Panc1 (cell line): Measurements from ENCODE around the gene RPAP2. TPM values are rescaled to one million over a fixed set of nuclear protein-coding genes. Genes with fewer than 3 reads are reported as not detected.

ENCODE experiments used
- ATAC-seq: fragments of 200-7000 bp; cut with Tn5 transposase; 2 replicates; pipeline ENCODE4 v1.9.1; 2020; ENCODE audit warnings: mild to moderate bottlenecking, moderate library complexity
- BruUV-seq: library from RNA; stranded (reverse); fragments of 400-500 nt; replicated peaks from 2 replicates; lab custom pipeline; 2021; lab: Mats Ljungman, UMichigan
- CTCF ChIA-PET: fragments of 300-600 bp; sonication (Branson Sonifier 250); formaldehyde crosslinking; loops from one replicate; lab custom pipeline; 2022; ENCODE audit warnings: antibody characterized with exemption; lab: Charles Lee
- POLR2A ChIA-PET: fragments of 300-600 bp; sonication (Branson Sonifier 250); formaldehyde crosslinking; loops from one replicate; lab custom pipeline; 2022; ENCODE audit warnings: antibody characterized with exemption; lab: Charles Lee
- DNase-seq: peaks from one replicate; pipeline ENCODE4 v3.0.0-alpha.2; 2010; ENCODE audit warnings: low read depth, low spot score
- H3K27ac ChIP-seq: 2 replicates; pipeline ENCODE4 v1.5.1; 2011; ENCODE audit warnings: mild to moderate bottlenecking, low read length, inconsistent platforms
- H3K27me3 ChIP-seq: fragments of 200-500 bp; sonication (Bioruptor generic); 2 replicates; pipeline ENCODE4 v1.6.0; 2014; ENCODE audit warnings: low read length, inconsistent platforms; ENCODE audit not compliant: control insufficient read depth, insufficient read depth
- H3K36me3 ChIP-seq: fragments of 200-500 bp; sonication (Bioruptor generic); 2 replicates; pipeline ENCODE4 v1.5.1; 2014; ENCODE audit warnings: inconsistent platforms, mild to moderate bottlenecking, low read length, moderate library complexity; ENCODE audit not compliant: control insufficient read depth, insufficient read depth
- H3K4me1 ChIP-seq: 2 replicates; pipeline ENCODE4 v1.5.1; 2011; ENCODE audit warnings: inconsistent platforms, mild to moderate bottlenecking, low read length, moderate library complexity; ENCODE audit not compliant: control insufficient read depth, insufficient read depth
- H3K4me3 ChIP-seq, 2 experiments: 2 replicates each; pipeline ENCODE4 v1.5.1; 2011 to 2012; ENCODE audit warnings: low read depth in 2 of 2, low read length in 2 of 2, mild to moderate bottlenecking in 2 of 2, inconsistent platforms in 1 of 2, moderate library complexity in 1 of 2
- H3K9me3 ChIP-seq: fragments of 200-500 bp; sonication (Bioruptor generic); 2 replicates; pipeline ENCODE4 v1.5.1; 2014; ENCODE audit warnings: low read depth, mild to moderate bottlenecking, inconsistent platforms, low read length, moderate library complexity; ENCODE audit not compliant: control insufficient read depth, insufficient read depth
- POLR2AphosphoS5 ChIP-seq: IDR thresholded peaks from 2 replicates; pipeline ENCODE4 v1.6.1; 2012; ENCODE audit warnings: mild to moderate bottlenecking, low read depth, low read length, moderate library complexity
- REST ChIP-seq, 2 experiments: IDR thresholded peaks; 2 replicates each; pipeline ENCODE4 v1.6.1; 2011 to 2012; ENCODE audit warnings: low read depth in 2 of 2, control low read depth in 1 of 2, low read length in 1 of 2, mild to moderate bottlenecking in 1 of 2, moderate library complexity in 1 of 2; ENCODE audit not compliant: insufficient read depth in 1 of 2
- SIN3A ChIP-seq: IDR thresholded peaks from 2 replicates; pipeline ENCODE4 v1.6.1; 2012; ENCODE audit warnings: low read depth, mild to moderate bottlenecking, low read length, moderate library complexity, borderline replicate concordance; ENCODE audit not compliant: insufficient read depth
- TCF7L2 ChIP-seq: IDR thresholded peaks from 2 replicates; pipeline ENCODE4 v1.6.1; 2011; ENCODE audit warnings: mild to moderate bottlenecking, low read depth, low read length, inconsistent platforms
- in situ Hi-C: cut with HindIII; loops from 2 replicates; pipeline ENCODE4 v1.10.0; 2016; ENCODE audit warnings: low sequenced_read_pairs, low pct_unique_long_range_greater_than_20kb
- intact Hi-C: fragments of 100-400 bp; cut with micrococcal nuclease; formaldehyde crosslinking; loops from one replicate; pipeline ENCODE4 v1.10.0; 2022; ENCODE audit not compliant: unreplicated experiment
- total RNA-seq: library from RNA; stranded (reverse); gene quantifications from one replicate; pipeline ENCODE4 v1.2.1, GENCODE V29; 2021; ENCODE audit not compliant: unreplicated experiment
- TF ChIP-seq, protein P1 (sequence below): fragments of 450-650 bp; IDR thresholded peaks from 2 replicates; pipeline ENCODE4 v1.5.1; 2017; ENCODE audit warnings: mild to moderate bottlenecking

RPAP2 gene
- total RNA-seq, 1 experiment from 2014 or later: 16.3 TPM

DNA sequence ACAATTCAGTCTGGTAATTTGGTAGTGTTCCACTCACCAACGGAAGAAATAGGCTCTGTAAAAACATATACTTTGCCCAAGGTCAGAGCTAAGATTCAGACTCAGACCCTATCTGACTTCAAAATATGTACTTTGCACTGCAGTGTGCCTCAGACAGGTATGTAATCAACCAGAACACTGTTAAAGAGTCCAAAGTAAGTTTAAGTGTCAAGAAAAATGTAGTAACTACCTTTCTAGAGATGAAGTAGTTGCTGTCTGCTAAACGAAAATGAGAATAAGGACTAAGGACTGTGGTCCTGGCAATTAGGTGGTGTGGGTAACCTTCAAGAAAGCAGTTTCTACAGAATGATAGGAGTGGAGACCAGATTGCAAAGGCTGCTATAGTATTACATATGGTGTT, 61.1 kb downstream of the RPAP2 start:
- TF ChIP-seq POLR2AphosphoS5 (no peak), TCF7L2 (no peak), SIN3A (no peak), REST (IDR thresholded peaks at IDR 0.05; ENCODE audit: insufficient read depth in 1 of 2, low read depth in 2 of 2, low read length in 1 of 2) (no peak)
- TF ChIP-seq, protein P1, sequence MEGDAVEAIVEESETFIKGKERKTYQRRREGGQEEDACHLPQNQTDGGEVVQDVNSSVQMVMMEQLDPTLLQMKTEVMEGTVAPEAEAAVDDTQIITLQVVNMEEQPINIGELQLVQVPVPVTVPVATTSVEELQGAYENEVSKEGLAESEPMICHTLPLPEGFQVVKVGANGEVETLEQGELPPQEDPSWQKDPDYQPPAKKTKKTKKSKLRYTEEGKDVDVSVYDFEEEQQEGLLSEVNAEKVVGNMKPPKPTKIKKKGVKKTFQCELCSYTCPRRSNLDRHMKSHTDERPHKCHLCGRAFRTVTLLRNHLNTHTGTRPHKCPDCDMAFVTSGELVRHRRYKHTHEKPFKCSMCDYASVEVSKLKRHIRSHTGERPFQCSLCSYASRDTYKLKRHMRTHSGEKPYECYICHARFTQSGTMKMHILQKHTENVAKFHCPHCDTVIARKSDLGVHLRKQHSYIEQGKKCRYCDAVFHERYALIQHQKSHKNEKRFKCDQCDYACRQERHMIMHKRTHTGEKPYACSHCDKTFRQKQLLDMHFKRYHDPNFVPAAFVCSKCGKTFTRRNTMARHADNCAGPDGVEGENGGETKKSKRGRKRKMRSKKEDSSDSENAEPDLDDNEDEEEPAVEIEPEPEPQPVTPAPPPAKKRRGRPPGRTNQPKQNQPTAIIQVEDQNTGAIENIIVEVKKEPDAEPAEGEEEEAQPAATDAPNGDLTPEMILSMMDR: no peak
- DNase-seq (no peak), ATAC-seq (no peak)
- H3K4me3 ChIP-seq: no peak overlapping the region
- H3K4me1 ChIP-seq: no peaks in the 10 kb centered on the region
- no peaks in the 10 kb centered on the region for H3K27me3 ChIP-seq
- intact Hi-C loops: no loop called here
- no TSS peak for BruUV-seq
- H3K36me3 ChIP-seq: no peaks in the 10 kb centered on the region; the same call in 1 of the 2 replicates
- H3K9me3 ChIP-seq: no peaks in the 10 kb centered on the region
- in situ Hi-C loops: no loop called here
- POLR2A ChIA-PET: no interaction called here
- CTCF ChIA-PET: no interaction called here
- no peak overlapping the region for H3K27ac ChIP-seq

DNA sequence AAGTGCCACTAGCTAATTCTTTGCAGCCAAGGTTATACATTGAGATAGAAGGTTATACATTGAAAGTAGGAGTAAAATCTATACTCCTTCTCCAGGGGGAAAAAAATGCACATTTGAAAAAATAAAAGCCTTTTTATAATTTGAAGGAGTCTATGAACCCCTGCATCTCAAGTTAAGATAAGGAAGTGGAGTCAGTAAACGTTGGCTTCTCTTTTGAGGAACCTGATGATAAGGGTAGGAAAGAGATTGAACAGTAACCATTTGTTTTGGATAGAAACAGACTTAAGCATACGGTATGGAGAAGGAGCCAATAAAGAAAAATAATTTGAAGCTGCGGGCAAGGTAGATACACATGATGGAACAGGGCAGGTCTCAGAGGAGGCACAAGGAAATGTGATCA, 64.1 kb downstream of the RPAP2 start:
- no peak overlapping the region for H3K27ac ChIP-seq
- no peaks in the 10 kb centered on the region for H3K9me3 ChIP-seq
- intact Hi-C loops (no loop called here), in situ Hi-C loops (no loop called here)
- no peaks in the 10 kb centered on the region; the same call in 1 of the 2 replicates for H3K36me3 ChIP-seq
- H3K4me1 ChIP-seq: no peaks in the 10 kb centered on the region
- TF ChIP-seq POLR2AphosphoS5 (no peak), SIN3A (no peak), TCF7L2 (no peak), REST (IDR thresholded peaks at IDR 0.05; ENCODE audit: insufficient read depth in 1 of 2, low read depth in 2 of 2, low read length in 1 of 2) (no peak)
- TF ChIP-seq, protein P1: no peak
- POLR2A ChIA-PET: no interaction called here
- ATAC-seq (no peak), DNase-seq (no peak)
- no peak overlapping the region for H3K4me3 ChIP-seq
- CTCF ChIA-PET: interaction anchor here (0.6 kb wide), 1 partner anchor 465 kb away, joined by 3 read pairs; no protein-coding TSS in a partner anchor
- no peaks in the 10 kb centered on the region for H3K27me3 ChIP-seq
- BruUV-seq: no TSS peak
